ENCODE measurements around the gene TUBAL3.

- no peak for TF ChIP-seq CTCF (conservative IDR thresholded peaks at IDR 0.05; ENCODE audit: low read depth, low read length)
- no peak for TF ChIP-seq POLR2A (IDR thresholded peaks at IDR 0.05; ENCODE audit: low read depth, low read length)
Observed at GRCh38 chr10:5448333-5449001, 43.8 kb upstream of the TUBAL3 start.
